Neuronal stem cell (in vitro differentiated cells): ENCODE data around the gene WDR20.
A peak's percentile ranks its signal among the peaks of the same experiment; 100 is the strongest.

Source experiments
- DNase-seq: peaks from one replicate; pipeline ENCODE4 v3.0.0-alpha.2; 2013; ENCODE audit warnings: low spot score
- H2AFZ ChIP-seq: one replicate; pipeline ENCODE4 v1.6.1; 2013; ENCODE audit warnings: mild to moderate bottlenecking, low read length, inconsistent platforms
- H2AK5ac ChIP-seq: 2 replicates; pipeline ENCODE4 v1.6.1; 2013; ENCODE audit warnings: low read depth, mild to moderate bottlenecking, inconsistent platforms, low read length, moderate library complexity, mixed read lengths
- H2BK120ac ChIP-seq: 2 replicates; pipeline ENCODE4 v1.6.1; 2013; ENCODE audit warnings: low read depth, mild to moderate bottlenecking, inconsistent platforms, low read length, moderate library complexity, mixed read lengths
- H2BK12ac ChIP-seq: one replicate; pipeline ENCODE4 v1.6.1; 2013; ENCODE audit warnings: low read length, inconsistent platforms
- H2BK15ac ChIP-seq: 2 replicates; pipeline ENCODE4 v1.6.1; 2013; ENCODE audit warnings: mild to moderate bottlenecking, low read length, inconsistent platforms, mixed read lengths
- H2BK5ac ChIP-seq: one replicate; pipeline ENCODE4 v1.6.1; 2013; ENCODE audit warnings: inconsistent platforms, mild to moderate bottlenecking, low read length, moderate library complexity
- H3K14ac ChIP-seq: one replicate; pipeline ENCODE4 v1.6.1; 2013; ENCODE audit warnings: low read length, inconsistent platforms
- H3K18ac ChIP-seq: 2 replicates; pipeline ENCODE4 v1.6.1; 2013; ENCODE audit warnings: low read length, inconsistent platforms
- H3K23ac ChIP-seq: 2 replicates; pipeline ENCODE4 v1.6.1; 2013; ENCODE audit warnings: low read depth, mild to moderate bottlenecking, mixed read lengths, low read length, inconsistent platforms; ENCODE audit not compliant: poor library complexity
- H3K27ac ChIP-seq: replicated peaks from 3 replicates; pipeline ENCODE4 v1.5.1; 2013; ENCODE audit warnings: low read length, inconsistent platforms
- H3K27me3 ChIP-seq, 3 experiments: 2 replicates each; pipeline ENCODE4 v1.6.1; 2013; ENCODE audit warnings: low read length in 3 of 3, mild to moderate bottlenecking in 2 of 3, inconsistent platforms in 1 of 3, low read depth in 1 of 3, mixed read lengths in 1 of 3, moderate library complexity in 1 of 3; ENCODE audit not compliant: control insufficient read depth in 3 of 3, insufficient read depth in 3 of 3
- H3K36me3 ChIP-seq, 2 donors: replicated peaks in 1 of 2; 2 replicates each; pipeline ENCODE4 v1.6.1; 2013; ENCODE audit warnings: low read length in 2 of 2; ENCODE audit not compliant: control insufficient read depth in 2 of 2, insufficient read depth in 2 of 2
- H3K4ac ChIP-seq: 2 replicates; pipeline ENCODE4 v1.6.1; 2013; ENCODE audit warnings: inconsistent platforms, mild to moderate bottlenecking, low read length, moderate library complexity
- H3K4me1 ChIP-seq, 2 donors: 1 replicate in 1 of 2; 2 replicates in 1 of 2; pipeline ENCODE4 v1.6.1; 2013; ENCODE audit warnings: low read length in 2 of 2, low read depth in 1 of 2; ENCODE audit not compliant: control insufficient read depth in 2 of 2, insufficient read depth in 1 of 2
- H3K4me2 ChIP-seq: one replicate; pipeline ENCODE4 v1.6.1; 2013; ENCODE audit warnings: mild to moderate bottlenecking, low read length, inconsistent platforms; ENCODE audit not compliant: insufficient read depth, poor library complexity, severe bottlenecking
- H3K4me3 ChIP-seq, 2 donors: 2 replicates each; pipeline ENCODE4 v1.5.1; 2013; ENCODE audit warnings: low read length in 2 of 2, mild to moderate bottlenecking in 2 of 2, inconsistent platforms in 1 of 2, moderate library complexity in 1 of 2
- H3K79me1 ChIP-seq: one replicate; pipeline ENCODE4 v1.6.1; 2013; ENCODE audit warnings: low read depth, mild to moderate bottlenecking, inconsistent platforms, low read length, moderate library complexity
- H3K9ac ChIP-seq: one replicate; pipeline ENCODE4 v1.6.1; 2013; ENCODE audit warnings: mild to moderate bottlenecking, low read depth, low read length, inconsistent platforms; ENCODE audit not compliant: poor library complexity
- H3K9me3 ChIP-seq, 2 donors: replicated peaks in 1 of 2; 2 replicates each; pipeline versions ENCODE3 to v1.6.1; 2013; ENCODE audit warnings: low read length in 2 of 2, mild to moderate bottlenecking in 2 of 2, inconsistent platforms in 1 of 2, low read depth in 1 of 2, mixed read lengths in 1 of 2, moderate library complexity in 1 of 2; ENCODE audit not compliant: control insufficient read depth in 2 of 2, insufficient read depth in 1 of 2
- H4K8ac ChIP-seq: one replicate; pipeline ENCODE4 v1.6.1; 2013; ENCODE audit warnings: low read depth, mild to moderate bottlenecking, inconsistent platforms, low read length, moderate library complexity
- H4K91ac ChIP-seq: one replicate; pipeline ENCODE4 v1.6.1; 2013; ENCODE audit warnings: low read length, low read depth, mild to moderate bottlenecking, inconsistent platforms; ENCODE audit not compliant: poor library complexity
- WGBS, 2 donors: extraction: QIAGEN DNeasy Blood & Tissue Kit; methylation state at CpG; one replicate each; pipeline ENCODE4 v1.1.7; 2013; ENCODE audit warnings: missing lambda C conversion rate in 2 of 2, mixed read lengths in 1 of 2; ENCODE audit not compliant: insufficient read length in 2 of 2, insufficient replicate concordance in 1 of 2; ENCODE audit errors: extremely low coverage in 2 of 2; 5-methylcytosine and 5-hydroxymethylcytosine counted together

The WDR20 gene

DNA sequence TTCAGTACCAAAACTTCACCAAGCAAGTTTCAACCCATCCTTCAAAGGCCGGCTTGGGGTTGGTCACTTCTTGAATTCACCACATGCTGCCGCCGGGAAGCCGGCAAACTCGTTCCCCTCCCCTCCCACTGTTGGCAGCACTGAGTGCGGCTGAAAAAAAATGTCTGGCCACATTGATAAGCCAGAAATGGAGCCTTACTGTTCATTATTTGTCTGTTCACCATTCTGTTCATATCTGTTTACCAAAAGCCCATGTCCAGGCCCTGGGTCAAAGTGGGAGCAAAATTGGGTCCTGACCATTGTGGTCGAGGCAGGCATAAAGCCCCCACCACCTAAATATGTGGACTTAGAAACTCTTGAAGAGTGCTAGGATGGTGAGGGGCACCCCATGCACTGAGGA lies 45.6 kb upstream of the WDR20 start:
- Histone ChIP-seq H3K4me3 (no peak overlapping the region), H3K4ac (no peak overlapping the region), H2BK12ac (no peak overlapping the region), H3K14ac (peak overlapping the region; percentile 84), H3K36me3 (no peaks in the 10 kb centered on the region), H3K23ac (no peak overlapping the region), H3K9me3 (no peaks in the 10 kb centered on the region), H2BK5ac (no peak overlapping the region), H3K79me1 (no peaks in the 10 kb centered on the region), H4K8ac (no peak overlapping the region), H3K27me3 (peaks cover 0 to 4% (median 0%) of the 10 kb centered on the region in 3 experiments), H3K27ac (no peak overlapping the region), H3K4me2 (no peak overlapping the region), H3K9ac (no peak overlapping the region), H2AFZ (no peak overlapping the region), H2AK5ac (no peak overlapping the region), H3K18ac (no peak overlapping the region), H3K4me1 (peaks cover 2 to 15% of the 10 kb centered on the region in 2 donors), H2BK15ac (no peak overlapping the region), H2BK120ac (no peak overlapping the region), H4K91ac (no peak overlapping the region)
- no CpG with 5 or more reads among the region's 7 CpGs for WGBS, 2 donors
- DNase-seq, result no peak

DNA sequence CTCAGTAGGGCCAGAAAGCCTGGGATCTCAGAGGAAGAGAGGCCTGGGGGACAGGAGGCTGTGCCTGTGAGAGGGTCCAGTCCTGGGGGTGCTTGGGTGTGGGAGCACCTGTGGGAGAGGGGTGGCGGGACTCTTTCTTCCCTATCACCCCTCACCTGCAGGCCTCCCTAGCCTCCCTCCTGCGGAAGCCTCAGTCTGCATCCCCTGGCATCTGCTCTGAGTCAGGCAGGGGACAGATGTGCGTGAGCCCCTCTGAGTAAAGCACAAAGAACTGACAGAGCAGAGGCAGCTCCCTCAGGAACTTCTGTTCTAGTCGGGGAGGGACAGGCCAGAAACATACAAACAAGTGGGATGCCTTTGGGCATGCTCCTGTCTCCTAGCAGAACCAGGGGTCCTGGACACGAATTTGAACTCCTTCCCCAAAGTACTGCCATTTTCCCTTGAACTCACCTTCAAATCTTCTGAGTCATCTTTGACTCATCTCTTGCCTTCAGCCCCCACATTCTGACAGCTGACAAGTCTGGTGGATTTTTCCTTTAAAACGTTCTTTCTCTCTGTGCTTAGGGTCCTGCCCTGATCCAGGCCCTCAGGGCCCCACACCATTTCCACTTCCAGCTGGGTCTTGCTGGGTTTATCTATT lies 44.3 kb upstream of the WDR20 start:
- H3K4me1 ChIP-seq, result peaks cover 2 to 15% of the 10 kb centered on the region in 2 donors
- DNase-seq, result no peak
- H2BK15ac ChIP-seq, result no peak overlapping the region
- H3K4me3 ChIP-seq, result no peak overlapping the region
- no peak overlapping the region for H2AK5ac ChIP-seq
- no peak overlapping the region for H2BK120ac ChIP-seq
- no peaks in the 10 kb centered on the region for H3K36me3 ChIP-seq
- H3K9ac ChIP-seq, result no peak overlapping the region
- H3K27ac ChIP-seq, result no peak overlapping the region
- peaks cover 0 to 4% (median 0%) of the 10 kb centered on the region in 3 experiments for H3K27me3 ChIP-seq
- no peaks in the 10 kb centered on the region for H3K79me1 ChIP-seq
- peak overlapping the region; percentile 71 for H2AFZ ChIP-seq
- no peak overlapping the region for H3K23ac ChIP-seq
- WGBS, 2 donors, result no CpG with 5 or more reads among the region's 6 CpGs
- H4K8ac ChIP-seq, result no peak overlapping the region
- no peak overlapping the region for H2BK5ac ChIP-seq
- no peak overlapping the region for H3K4ac ChIP-seq
- no peak overlapping the region for H4K91ac ChIP-seq
- no peak overlapping the region for H3K18ac ChIP-seq
- no peak overlapping the region for H3K4me2 ChIP-seq
- H2BK12ac ChIP-seq, result no peak overlapping the region
- no peak overlapping the region for H3K14ac ChIP-seq
- no peaks in the 10 kb centered on the region for H3K9me3 ChIP-seq

DNA sequence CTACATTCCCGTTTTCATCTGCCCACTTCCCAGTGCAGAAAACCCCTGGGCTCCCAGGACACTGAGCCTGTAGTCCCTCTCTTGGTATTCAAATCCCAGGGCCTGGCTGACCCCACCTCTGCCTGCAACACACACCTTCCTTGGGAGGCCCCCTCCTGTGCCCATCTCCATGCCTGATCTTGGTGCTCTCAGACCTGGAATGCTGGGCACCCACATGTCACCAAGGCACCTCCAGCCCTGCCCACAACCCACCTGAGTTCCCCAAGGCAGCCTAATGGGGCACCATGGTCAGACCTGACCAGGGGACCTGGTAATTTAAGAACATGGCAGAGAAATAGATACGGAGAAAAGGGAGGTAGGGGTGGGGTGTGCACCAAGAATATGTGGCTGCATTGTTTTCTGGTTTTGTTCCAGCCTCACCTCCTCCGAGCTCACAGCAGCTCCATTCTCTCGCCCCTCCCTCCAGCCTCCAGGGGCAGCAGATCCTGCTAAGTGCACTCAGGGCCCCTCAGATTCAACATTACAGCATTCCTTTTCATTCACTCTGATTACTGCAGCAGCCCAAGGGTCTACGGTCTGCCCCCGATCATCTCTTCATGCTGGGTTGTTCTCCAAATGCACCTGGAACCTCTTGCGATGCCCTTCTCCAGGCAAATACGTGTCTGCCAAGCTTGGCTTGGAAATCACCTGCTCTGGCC lies 43.7 kb upstream of the WDR20 start:
- Histone ChIP-seq H2BK12ac (no peak overlapping the region), H3K9ac (no peak overlapping the region), H3K23ac (no peak overlapping the region), H3K27ac (no peak overlapping the region), H2AK5ac (no peak overlapping the region), H4K91ac (no peak overlapping the region), H3K4me1 (peaks cover 2 to 15% of the 10 kb centered on the region in 2 donors), H3K79me1 (no peaks in the 10 kb centered on the region), H2BK120ac (no peak overlapping the region), H3K9me3 (no peaks in the 10 kb centered on the region), H3K4me2 (no peak overlapping the region), H3K27me3 (peaks cover 0 to 4% (median 0%) of the 10 kb centered on the region in 3 experiments), H2BK15ac (no peak overlapping the region), H3K36me3 (no peaks in the 10 kb centered on the region), H3K4me3 (no peak overlapping the region), H2BK5ac (no peak overlapping the region), H3K4ac (no peak overlapping the region), H4K8ac (no peak overlapping the region), H3K18ac (peak overlapping the region; percentile 69), H2AFZ (peak overlapping the region; percentile 71), H3K14ac (no peak overlapping the region)
- no peak for DNase-seq
- WGBS, 2 donors, result no CpG with 5 or more reads among the region's 8 CpGs

DNA sequence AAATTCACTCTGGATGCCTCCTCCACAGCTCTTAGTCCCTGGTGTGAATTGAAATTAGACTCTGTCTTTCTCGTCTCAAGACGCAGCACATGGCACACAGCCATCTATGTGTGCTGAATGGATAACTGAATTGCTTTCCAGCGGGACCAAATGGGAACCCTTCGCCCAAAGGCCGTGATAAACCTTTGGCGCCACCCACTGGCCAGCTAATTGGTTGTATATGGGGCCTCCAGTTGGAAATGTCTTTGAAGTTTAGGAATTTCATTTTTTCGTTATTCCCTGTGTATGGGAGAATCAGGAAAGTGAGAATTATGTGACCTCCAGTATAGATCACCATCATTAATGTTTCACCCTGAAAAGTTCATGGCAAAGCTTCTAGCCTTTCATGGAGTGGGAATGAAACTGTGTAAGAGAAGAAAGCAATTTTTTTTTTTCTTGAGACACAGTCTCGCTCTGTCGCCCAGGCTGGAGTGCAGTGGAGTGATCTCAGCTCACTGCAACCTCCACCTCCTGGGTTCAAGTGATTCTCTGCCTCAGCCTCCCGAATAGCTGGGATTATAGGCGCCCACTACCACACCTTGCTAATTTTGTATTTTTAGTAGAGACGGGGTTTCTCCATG lies 43.0 kb upstream of the WDR20 start:
- H4K8ac ChIP-seq, result no peak overlapping the region
- no peak overlapping the region for H4K91ac ChIP-seq
- H3K4me1 ChIP-seq, result peaks cover 2 to 15% of the 10 kb centered on the region in 2 donors
- no peak overlapping the region for H2BK5ac ChIP-seq
- H2BK120ac ChIP-seq, result no peak overlapping the region
- peak; percentile 73 for DNase-seq
- no peak overlapping the region for H3K4me3 ChIP-seq
- H3K4me2 ChIP-seq, result no peak overlapping the region
- H3K23ac ChIP-seq, result no peak overlapping the region
- H3K9me3 ChIP-seq, result no peaks in the 10 kb centered on the region
- no CpG with 5 or more reads among the region's 12 CpGs for WGBS, 2 donors
- H3K14ac ChIP-seq, result no peak overlapping the region
- H2AK5ac ChIP-seq, result no peak overlapping the region
- no peaks in the 10 kb centered on the region for H3K79me1 ChIP-seq
- H3K18ac ChIP-seq, result no peak overlapping the region
- H2BK12ac ChIP-seq, result no peak overlapping the region
- H2BK15ac ChIP-seq, result no peak overlapping the region
- H3K4ac ChIP-seq, result no peak overlapping the region
- H3K27me3 ChIP-seq, result peaks cover 0 to 4% (median 0%) of the 10 kb centered on the region in 3 experiments
- peak overlapping the region; percentile 71 for H2AFZ ChIP-seq
- H3K36me3 ChIP-seq, result no peaks in the 10 kb centered on the region
- no peak overlapping the region for H3K9ac ChIP-seq
- H3K27ac ChIP-seq, result no peak overlapping the region
